ENCODE data around the gene SNED1. TPM values are rescaled to one million over a fixed set of nuclear protein-coding genes. Genes with fewer than 3 reads are reported as not detected.

The SNED1 gene
- polyA plus RNA-seq, 3 donors, result 0.02 to 3.4 (median 0.12) TPM

DNA sequence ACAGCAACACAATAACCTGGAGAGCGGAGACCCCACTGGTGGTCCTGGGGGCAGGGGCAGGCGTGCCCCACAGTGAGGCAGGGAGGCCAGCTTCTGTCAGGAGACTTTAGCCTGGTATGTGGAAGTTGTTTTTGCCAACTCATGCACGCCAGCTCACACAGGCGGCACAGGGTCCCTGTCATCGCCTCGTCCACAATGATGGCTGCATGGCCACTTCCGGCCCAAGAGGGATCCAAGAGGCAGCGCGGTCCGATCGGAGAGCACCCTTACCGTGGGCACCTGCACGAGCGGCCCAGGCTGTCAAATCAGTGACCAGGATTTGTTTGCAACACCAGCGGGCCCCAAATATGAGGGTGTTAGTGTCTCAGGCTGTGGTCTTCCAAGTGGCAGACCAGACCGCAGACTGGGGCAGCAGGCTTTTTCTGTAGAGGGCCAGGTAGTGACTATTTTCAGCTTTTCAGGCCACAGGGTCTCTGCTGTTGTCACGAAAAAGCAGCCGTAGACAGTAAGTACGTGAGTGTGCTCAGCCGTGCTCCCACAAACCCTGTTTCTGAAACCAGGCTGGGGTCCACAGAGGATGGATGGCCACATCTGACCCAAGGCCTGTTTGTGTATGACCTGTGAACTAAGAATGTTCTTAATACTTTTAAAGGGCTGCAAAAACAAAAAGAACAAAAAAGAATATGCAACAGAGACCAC is 21.2 kb downstream of the SNED1 start:
- Histone ChIP-seq H3K79me2 (ENCODE audit: insufficient read depth, low read length) (no peaks in the 10 kb centered on the region), H3K9me3 (replicated peaks in 1 of 2; ENCODE audit: control insufficient read depth in 1 of 2, insufficient read depth in 1 of 2, low read length in 2 of 2) (peaks cover 0 to 13% of the 10 kb centered on the region in 2 donors), H4K20me1 (ENCODE audit: insufficient read depth, low read length) (no peaks in the 10 kb centered on the region), H2AFZ (ENCODE audit: insufficient read depth, low read depth, low read length, poor library complexity, severe bottlenecking) (no peak overlapping the region), H3K36me3 (replicated peaks in 1 of 2; ENCODE audit: control insufficient read depth in 1 of 2, insufficient read depth in 2 of 2, low read length in 2 of 2) (no peaks in the 10 kb centered on the region), H3K9ac (ENCODE audit: insufficient read depth, low read length, poor library complexity, severe bottlenecking) (no peak overlapping the region), H3K4me3 (replicated peaks in 1 of 3; ENCODE audit: low read depth in 2 of 3, low read length in 3 of 3) (no peak overlapping the region), H3K4me2 (replicated peaks; ENCODE audit: extremely low read depth, low read length, poor library complexity, severe bottlenecking) (no peak overlapping the region), H3K27ac (ENCODE audit: low read depth in 1 of 2, low read length in 2 of 2) (no peak overlapping the region), H3K4me1 (ENCODE audit: control insufficient read depth in 1 of 2, insufficient read depth in 2 of 2, low read length in 2 of 2) (no peaks in the 10 kb centered on the region), H3K27me3 (ENCODE audit: control insufficient read depth in 2 of 2, insufficient read depth in 2 of 2, low read length in 2 of 2) (no peaks in the 10 kb centered on the region)
- H3K27me3 Mint-ChIP-seq (ENCODE audit: low read depth in 3 of 3), result peaks cover 0 to 1% (median 1%) of the 10 kb centered on the region in 3 donors
- H3K9me3 Mint-ChIP-seq, result peaks cover 2 to 20% (median 11%) of the 10 kb centered on the region in 7 donors
- intact Hi-C loops (cut with micrococcal nuclease), result no loop called here
- no peak for DNase-seq
- H3K4me1 Mint-ChIP-seq, result no peaks in the 10 kb centered on the region
- 92% methylated on average over 19 of the region's 20 CpGs for WGBS (ENCODE audit: insufficient coverage)
- no peak overlapping the region for H3K4me3 Mint-ChIP-seq
- H3K27ac Mint-ChIP-seq, result no peak overlapping the region
- TF ChIP-seq, protein P1, sequence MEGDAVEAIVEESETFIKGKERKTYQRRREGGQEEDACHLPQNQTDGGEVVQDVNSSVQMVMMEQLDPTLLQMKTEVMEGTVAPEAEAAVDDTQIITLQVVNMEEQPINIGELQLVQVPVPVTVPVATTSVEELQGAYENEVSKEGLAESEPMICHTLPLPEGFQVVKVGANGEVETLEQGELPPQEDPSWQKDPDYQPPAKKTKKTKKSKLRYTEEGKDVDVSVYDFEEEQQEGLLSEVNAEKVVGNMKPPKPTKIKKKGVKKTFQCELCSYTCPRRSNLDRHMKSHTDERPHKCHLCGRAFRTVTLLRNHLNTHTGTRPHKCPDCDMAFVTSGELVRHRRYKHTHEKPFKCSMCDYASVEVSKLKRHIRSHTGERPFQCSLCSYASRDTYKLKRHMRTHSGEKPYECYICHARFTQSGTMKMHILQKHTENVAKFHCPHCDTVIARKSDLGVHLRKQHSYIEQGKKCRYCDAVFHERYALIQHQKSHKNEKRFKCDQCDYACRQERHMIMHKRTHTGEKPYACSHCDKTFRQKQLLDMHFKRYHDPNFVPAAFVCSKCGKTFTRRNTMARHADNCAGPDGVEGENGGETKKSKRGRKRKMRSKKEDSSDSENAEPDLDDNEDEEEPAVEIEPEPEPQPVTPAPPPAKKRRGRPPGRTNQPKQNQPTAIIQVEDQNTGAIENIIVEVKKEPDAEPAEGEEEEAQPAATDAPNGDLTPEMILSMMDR (IDR thresholded peaks at IDR 0.05), result no peak
- peaks cover 0 to 2% of the 10 kb centered on the region in 2 donors for H3K36me3 Mint-ChIP-seq

DNA sequence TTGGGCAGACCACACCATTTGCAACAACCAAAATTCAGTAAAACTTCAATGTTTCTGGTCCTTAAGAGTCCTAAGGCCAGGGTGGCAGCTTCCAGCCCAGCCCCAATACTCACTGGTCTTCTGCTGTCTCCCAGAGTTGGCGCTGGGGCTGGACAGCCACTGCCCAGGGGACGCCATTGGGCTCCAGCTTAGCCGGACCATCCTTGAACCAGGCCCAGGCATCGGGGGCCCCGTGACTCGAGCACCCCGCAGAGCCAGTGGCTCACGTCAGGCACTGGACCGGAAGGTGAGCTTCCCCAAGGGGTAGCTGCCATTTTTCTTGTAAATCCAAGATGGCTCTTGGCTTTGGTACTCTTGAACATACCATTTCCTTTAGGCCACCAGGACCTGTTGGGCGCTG is 21.8 kb downstream of the SNED1 start:
- intact Hi-C loops (cut with micrococcal nuclease), result no loop called here
- Histone ChIP-seq H4K20me1 (ENCODE audit: insufficient read depth, low read length) (no peaks in the 10 kb centered on the region), H3K79me2 (ENCODE audit: insufficient read depth, low read length) (no peaks in the 10 kb centered on the region), H3K9ac (ENCODE audit: insufficient read depth, low read length, poor library complexity, severe bottlenecking) (no peak overlapping the region), H3K9me3 (replicated peaks in 1 of 2; ENCODE audit: control insufficient read depth in 1 of 2, insufficient read depth in 1 of 2, low read length in 2 of 2) (peaks cover 5 to 19% of the 10 kb centered on the region in 2 donors), H3K4me2 (replicated peaks; ENCODE audit: extremely low read depth, low read length, poor library complexity, severe bottlenecking) (no peak overlapping the region), H3K4me3 (replicated peaks in 1 of 3; ENCODE audit: low read depth in 2 of 3, low read length in 3 of 3) (no peak overlapping the region), H3K27ac (ENCODE audit: low read depth in 1 of 2, low read length in 2 of 2) (no peak overlapping the region), H3K4me1 (ENCODE audit: control insufficient read depth in 1 of 2, insufficient read depth in 2 of 2, low read length in 2 of 2) (no peaks in the 10 kb centered on the region), H2AFZ (ENCODE audit: insufficient read depth, low read depth, low read length, poor library complexity, severe bottlenecking) (no peak overlapping the region), H3K36me3 (replicated peaks in 1 of 2; ENCODE audit: control insufficient read depth in 1 of 2, insufficient read depth in 2 of 2, low read length in 2 of 2) (no peaks in the 10 kb centered on the region), H3K27me3 (ENCODE audit: control insufficient read depth in 2 of 2, insufficient read depth in 2 of 2, low read length in 2 of 2) (no peaks in the 10 kb centered on the region)
- Mint-ChIP-seq H3K27ac (no peak overlapping the region), H3K9me3 (peaks cover 4 to 25% (median 17%) of the 10 kb centered on the region in 7 donors), H3K4me1 (no peaks in the 10 kb centered on the region), H3K4me3 (no peak overlapping the region), H3K36me3 (peaks cover 0 to 2% of the 10 kb centered on the region in 2 donors), H3K27me3 (ENCODE audit: low read depth in 3 of 3) (peaks cover 0 to 1% (median 1%) of the 10 kb centered on the region in 3 donors)
- no peak for DNase-seq
- TF ChIP-seq, protein P1 (IDR thresholded peaks at IDR 0.05), result no peak
- WGBS (ENCODE audit: insufficient coverage), result over 99% methylated on average over 10 of the region's 10 CpGs

Data from CD14-positive monocyte (primary cell).